ENCODE results near the gene PARD3.

PARD3 gene

GRCh38 chr10:34612446-34612845, 202.7 kb downstream of the PARD3 start:
- TF ChIP-seq TAF1 (IDR thresholded peaks at IDR 0.05; ENCODE audit: borderline replicate concordance, insufficient read depth, low read length) = no peak

GRCh38 chr10:34609287-34609940, 205.7 kb downstream of the PARD3 start:
- no peak for TF ChIP-seq TAF1 (IDR thresholded peaks at IDR 0.05; ENCODE audit: borderline replicate concordance, insufficient read depth, low read length)
- TF ChIP-seq POLR2AphosphoS5 (IDR thresholded peaks at IDR 0.05; ENCODE audit: low read depth, low read length) = no peak
- TF ChIP-seq SIN3A (IDR thresholded peaks at IDR 0.05; ENCODE audit: borderline replicate concordance, insufficient read depth, low read length) = no peak
- TF ChIP-seq FOXP2 (optimal IDR thresholded peaks at IDR 0.05; ENCODE audit: borderline replicate concordance, extremely low read depth, extremely low read length, insufficient read depth) = no peak
- no peak for TF ChIP-seq REST (IDR thresholded peaks at IDR 0.05; ENCODE audit: insufficient read depth in 1 of 2, low read depth in 2 of 2, low read length in 2 of 2)

GRCh38 chr10:34607894-34608293, 207.2 kb downstream of the PARD3 start:
- TF ChIP-seq REST (IDR thresholded peaks at IDR 0.05; ENCODE audit: insufficient read depth in 1 of 2, low read depth in 2 of 2, low read length in 2 of 2) = no peak
- no peak for TF ChIP-seq TAF1 (IDR thresholded peaks at IDR 0.05; ENCODE audit: borderline replicate concordance, insufficient read depth, low read length)

- TF ChIP-seq REST (IDR thresholded peaks at IDR 0.05; ENCODE audit: insufficient read depth in 1 of 2, low read depth in 2 of 2, low read length in 2 of 2) = no peak
- no peak for TF ChIP-seq FOXP2 (optimal IDR thresholded peaks at IDR 0.05; ENCODE audit: borderline replicate concordance, extremely low read depth, extremely low read length, insufficient read depth)
- TF ChIP-seq SIN3A (IDR thresholded peaks at IDR 0.05; ENCODE audit: borderline replicate concordance, insufficient read depth, low read length) = no peak
- no peak for TF ChIP-seq TAF1 (IDR thresholded peaks at IDR 0.05; ENCODE audit: borderline replicate concordance, insufficient read depth, low read length)
- TF ChIP-seq POLR2AphosphoS5 (IDR thresholded peaks at IDR 0.05; ENCODE audit: low read depth, low read length) = no peak
Observed at GRCh38 chr10:34606890-34607289, 208.2 kb downstream of the PARD3 start.

- TF ChIP-seq SIN3A (IDR thresholded peaks at IDR 0.05; ENCODE audit: borderline replicate concordance, insufficient read depth, low read length) (no peak), TAF1 (IDR thresholded peaks at IDR 0.05; ENCODE audit: borderline replicate concordance, insufficient read depth, low read length) (no peak), REST (IDR thresholded peaks at IDR 0.05; ENCODE audit: insufficient read depth in 1 of 2, low read depth in 2 of 2, low read length in 2 of 2) (no peak)
Observed at GRCh38 chr10:34602478-34602877, 212.6 kb downstream of the PARD3 start.
